Motor neuron (in vitro differentiated cells): ENCODE data around the gene OR56B1. TPM values are rescaled to one million over a fixed set of nuclear protein-coding genes. Genes with fewer than 3 reads are reported as not detected.

Experiments
- ATAC-seq, 8 experiments: fragments of 200-7000 bp; cut with Tn5 transposase; replicated peaks in 6 of 8; 2 replicates each; pipeline ENCODE4 v1.8.0; 2021; ENCODE audit warnings: mild to moderate bottlenecking in 8 of 8, moderate library complexity in 8 of 8
- H3K27ac ChIP-seq, 2 donors: fragments of 250-450 bp; sonication (Bioruptor Pico); 2 replicates each; pipeline ENCODE4 v1.9.0; 2021; ENCODE audit warnings: antibody characterized with exemption in 2 of 2, mild to moderate bottlenecking in 2 of 2, moderate library complexity in 1 of 2
- H3K4me1 ChIP-seq, 2 donors: fragments of 250-450 bp; sonication (Bioruptor Pico); replicated peaks in 1 of 2; 2 replicates each; pipeline ENCODE4 v1.6.1; 2021; ENCODE audit warnings: antibody characterized with exemption in 2 of 2, mild to moderate bottlenecking in 2 of 2, moderate library complexity in 1 of 2
- H3K4me3 ChIP-seq, 5 donors: fragments of 250-450 bp; sonication (Bioruptor Pico); 2 replicates each; pipeline ENCODE4 v1.9.0; 2021; ENCODE audit warnings: antibody characterized with exemption in 5 of 5, mild to moderate bottlenecking in 5 of 5, moderate library complexity in 4 of 5
- WGBS, 10 experiments: fragments of 450-650 bp; shearing (Covaris generic); methylation state at CpG; one replicate each; pipeline ENCODE4 v1.0.0; 2022; 5-methylcytosine and 5-hydroxymethylcytosine counted together
- in situ Hi-C, 9 experiments: fragments of 400-800 bp; cut with MboI; loops; one replicate each; pipeline ENCODE4 v1.15.0; 2021; ENCODE audit warnings: low sequenced_read_pairs in 9 of 9, low pct_unique_long_range_greater_than_20kb in 2 of 9; ENCODE audit not compliant: unreplicated experiment in 9 of 9
- total RNA-seq, 8 experiments: library from RNA; unstranded; fragments of 300-600 nt; gene quantifications; 2 replicates each; pipeline versions ENCODE4 v1.2.3 to v1.2.4, GENCODE V29; 2022

Gene OR56B1
- total RNA-seq, 8 experiments from 2014 or later, result 0.08 to 0.43 (median 0.18) TPM; not detected in 2

DNA sequence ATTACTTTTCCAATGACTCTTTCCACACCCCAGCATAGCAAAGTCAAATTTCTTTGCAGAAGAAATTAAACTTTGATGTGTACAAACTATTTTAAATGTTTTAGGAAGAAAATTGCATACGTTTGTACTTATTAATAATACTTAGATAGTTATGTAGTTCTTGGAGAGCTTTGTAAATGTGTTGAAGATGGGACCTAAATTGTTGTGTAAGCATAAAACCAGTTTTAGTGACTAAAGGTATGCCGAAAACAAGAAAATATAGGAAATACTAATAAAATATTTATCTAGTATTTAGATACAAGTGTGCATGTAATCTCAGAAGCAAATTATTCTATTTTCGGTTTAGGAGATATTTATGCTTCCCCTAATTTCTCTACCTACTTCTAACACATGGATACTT is 13.6 kb downstream of the OR56B1 start:
- no peak for ATAC-seq
- Histone ChIP-seq H3K4me3 (no peak overlapping the region), H3K27ac (no peak overlapping the region), H3K4me1 (peaks cover 0 to 2% of the 10 kb centered on the region in 2 donors)
- 23 to 100% (median 82%) methylated on average over 2 to 3 of the region's 3 CpGs for WGBS, 10 experiments
- in situ Hi-C loops, result no loop called here

DNA sequence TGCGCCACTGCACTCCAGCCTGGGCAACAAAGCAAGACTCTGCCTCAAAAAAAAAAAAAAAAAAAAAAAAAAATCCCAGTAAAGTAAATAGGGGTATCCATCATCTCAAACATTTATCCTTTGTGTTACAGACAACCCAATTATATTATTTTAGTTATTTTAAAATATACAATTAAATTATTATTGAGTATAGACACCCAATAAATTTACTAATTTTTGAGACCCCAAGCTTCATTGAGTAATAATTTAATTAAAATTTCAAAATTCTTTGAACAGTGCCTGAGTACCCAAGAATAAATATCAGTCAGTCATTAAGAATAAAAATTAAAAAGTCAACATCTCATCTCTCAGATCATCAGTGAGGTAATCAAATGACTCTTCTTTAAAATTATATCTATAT is 17.7 kb downstream of the OR56B1 start, which contains the start of gene OR52N4:
OR52N4 (plus strand) TSS at position 301 of the 400 bp plus-strand sequence. CDS start 498 bp downstream, outside the sequence.
- no peak within 1 kb of the TSS for H3K4me3 ChIP-seq
- no peak within 1 kb of the TSS for H3K27ac ChIP-seq
- in situ Hi-C loops, result no loop called here
- H3K4me1 ChIP-seq, result no peaks in the 10 kb centered on the region
- WGBS, 10 experiments, result 67 to 100% (median 100%) methylated on average over 1 of the region's 1 CpG; no CpG with 5 or more reads in 3 of the 10 experiments
- ATAC-seq, result no peak

DNA sequence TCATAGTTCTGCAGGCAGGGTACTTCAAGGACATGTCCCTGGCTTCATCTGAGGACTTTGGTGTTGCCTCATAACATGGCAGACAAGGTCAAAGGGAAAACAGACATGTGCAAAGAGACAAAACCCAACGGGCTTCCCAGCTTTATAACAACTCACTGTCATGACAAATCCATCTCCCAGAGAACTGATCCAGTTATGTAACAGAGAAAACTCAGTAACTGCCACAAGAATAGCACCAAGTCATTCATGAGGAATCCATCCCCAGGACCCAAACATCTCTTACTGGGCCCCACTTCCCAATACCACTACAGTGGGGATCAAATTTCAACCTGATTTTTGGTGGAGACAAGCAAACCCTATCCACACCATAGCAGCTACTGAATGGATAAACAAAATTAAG is 30.8 kb downstream of the OR56B1 start:
- H3K27ac ChIP-seq, result no peak overlapping the region
- H3K4me3 ChIP-seq, result no peak overlapping the region
- in situ Hi-C loops, result no loop called here
- WGBS, 10 experiments, result 0 to 100% (median 75%) methylated on average over 1 of the region's 1 CpG; no CpG with 5 or more reads in 6 of the 10 experiments
- no peak for ATAC-seq
- H3K4me1 ChIP-seq, result no peaks in the 10 kb centered on the region

DNA sequence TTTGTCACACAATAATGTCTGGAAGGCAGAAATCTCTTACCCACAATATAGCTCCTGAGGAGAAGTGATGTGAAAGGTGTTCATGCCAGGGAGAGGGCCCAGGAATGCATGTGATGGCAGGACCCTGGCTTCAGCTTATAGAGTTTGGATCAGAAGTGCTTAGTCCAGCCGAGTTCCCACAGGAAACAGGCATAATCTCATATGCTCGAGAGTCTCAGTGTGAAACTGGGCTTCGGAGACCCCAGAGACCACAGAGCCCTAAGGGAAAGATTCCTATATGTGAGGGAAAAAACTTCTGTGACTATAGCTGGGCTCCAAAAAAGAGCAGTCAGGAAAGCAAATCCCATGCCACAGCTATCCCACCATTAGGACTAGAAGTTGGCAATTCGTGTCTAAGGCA is 47.0 kb downstream of the OR56B1 start, which contains the start of gene OR52N5:
OR52N5 (minus strand) TSS at position 101 of the 400 bp plus-strand sequence. CDS start 4,721 bp downstream, outside the sequence.
- H3K4me1 ChIP-seq, result no peaks in the 10 kb centered on the region
- 0 to 89% (median 41%) methylated on average over 1 to 4 of the region's 4 CpGs; no CpG with 5 or more reads in 4 of the 10 experiments for WGBS, 10 experiments

More for the DNA sequence above, 47.0 kb downstream of the OR56B1 start, which contains the start of gene OR52N5:
- in situ Hi-C loops, result no loop called here
- no peak within 1 kb of the TSS for H3K4me3 ChIP-seq
- ATAC-seq, result no peak
- H3K27ac ChIP-seq, result no peak within 1 kb of the TSS

Other genes starting within 250 kb of the OR56B1 start
- under 1 TPM in 5 of 8 experiments, not detected in 3; 0.22 to 0.57 (median 0.40) TPM for gene OR52D1, start 247.8 kb upstream of the OR56B1 start, total RNA-seq
- under 1 TPM in 7 of 8 experiments, not detected in 1; 0.11 to 0.52 (median 0.23) TPM for gene UBQLN3, start 226.5 kb upstream of the OR56B1 start, total RNA-seq
- gene UBQLNL, start 219.7 kb upstream of the OR56B1 start, total RNA-seq, result under 1 TPM; 0.15 to 0.73 (median 0.33) TPM
- under 1 TPM in 7 of 8 experiments, not detected in 1; 0.17 to 0.87 (median 0.47) TPM for gene OR52H1, start 187.9 kb upstream of the OR56B1 start, total RNA-seq
- 1 to 10 TPM in 2 of 8 experiments, under 1 TPM in 3, not detected in 3; 0.25 to 1.4 (median 0.67) TPM for gene OR52B6, start 155.6 kb upstream of the OR56B1 start, total RNA-seq
- gene TRIM6, start 139.8 kb upstream of the OR56B1 start, total RNA-seq, result 1 to 10 TPM; 1.2 to 9.0 (median 2.1) TPM
- gene TRIM34, start 111.4 kb upstream of the OR56B1 start, total RNA-seq, result 1 to 10 TPM in 4 of 8 experiments, under 1 TPM in 4; 0.16 to 9.7 (median 2.2) TPM
- gene TRIM5, start 51.4 kb upstream of the OR56B1 start, total RNA-seq, result 10 to 100 TPM; 13.4 to 60.6 (median 23.7) TPM
- 100 to 1,000 TPM in 4 of 8 experiments, 10 to 100 TPM in 4; 31.4 to 246 (median 75.3) TPM for gene TRIM22, start 46.7 kb upstream of the OR56B1 start, total RNA-seq
- gene OR52N4, start 17.8 kb downstream of the OR56B1 start, total RNA-seq, result under 1 TPM in 7 of 8 experiments, not detected in 1; 0.21 to 0.81 (median 0.38) TPM
- gene OR52N5, start 46.9 kb downstream of the OR56B1 start, total RNA-seq, result under 1 TPM in 2 of 8 experiments, not detected in 6; 0.05 to 0.47 TPM
- gene OR52N1, start 54.8 kb downstream of the OR56B1 start, total RNA-seq, result under 1 TPM in 1 of 8 experiments, not detected in 7; 0.19 TPM
- gene OR52N2, start 72.5 kb downstream of the OR56B1 start, total RNA-seq, result under 1 TPM in 1 of 8 experiments, not detected in 7; 0.66 TPM
- under 1 TPM in 1 of 8 experiments, not detected in 7; 0.52 TPM for gene OR52E6, start 105.4 kb downstream of the OR56B1 start, total RNA-seq
- gene OR52E8, start 121.2 kb downstream of the OR56B1 start, total RNA-seq, result under 1 TPM in 2 of 8 experiments, not detected in 6; 0.18 to 0.28 TPM
- under 1 TPM in 3 of 8 experiments, not detected in 5; 0.05 to 0.52 (median 0.17) TPM for gene OR52E4, start 144.2 kb downstream of the OR56B1 start, total RNA-seq
- gene OR52E5, start 156.8 kb downstream of the OR56B1 start, total RNA-seq, result under 1 TPM in 2 of 8 experiments, not detected in 6; 0.19 to 0.24 TPM
- gene OR56A3, start 205.8 kb downstream of the OR56B1 start, total RNA-seq, result under 1 TPM in 5 of 8 experiments, not detected in 3; 0.08 to 0.80 (median 0.10) TPM
- 1 to 10 TPM in 1 of 8 experiments, under 1 TPM in 2, not detected in 5; 0.32 to 1.6 (median 0.84) TPM for gene OR56A5, start 232.0 kb downstream of the OR56B1 start, total RNA-seq